HG03354 (cell line): Measurements from ENCODE around the gene IL16.
"Not testable (repeated sequence)": the region's sequence is repeated elsewhere in the genome, so short reads cannot be mapped to it uniquely, and the experiment has no call there.

Source experiments
- ATAC-seq: cut with Tn5 transposase; IDR thresholded peaks from one replicate; pipeline ENCODE4 v1.9.1; 2021; ENCODE audit warnings: mild to moderate bottlenecking; ENCODE audit not compliant: unreplicated experiment, poor library complexity, severe bottlenecking

IL16 gene

DNA sequence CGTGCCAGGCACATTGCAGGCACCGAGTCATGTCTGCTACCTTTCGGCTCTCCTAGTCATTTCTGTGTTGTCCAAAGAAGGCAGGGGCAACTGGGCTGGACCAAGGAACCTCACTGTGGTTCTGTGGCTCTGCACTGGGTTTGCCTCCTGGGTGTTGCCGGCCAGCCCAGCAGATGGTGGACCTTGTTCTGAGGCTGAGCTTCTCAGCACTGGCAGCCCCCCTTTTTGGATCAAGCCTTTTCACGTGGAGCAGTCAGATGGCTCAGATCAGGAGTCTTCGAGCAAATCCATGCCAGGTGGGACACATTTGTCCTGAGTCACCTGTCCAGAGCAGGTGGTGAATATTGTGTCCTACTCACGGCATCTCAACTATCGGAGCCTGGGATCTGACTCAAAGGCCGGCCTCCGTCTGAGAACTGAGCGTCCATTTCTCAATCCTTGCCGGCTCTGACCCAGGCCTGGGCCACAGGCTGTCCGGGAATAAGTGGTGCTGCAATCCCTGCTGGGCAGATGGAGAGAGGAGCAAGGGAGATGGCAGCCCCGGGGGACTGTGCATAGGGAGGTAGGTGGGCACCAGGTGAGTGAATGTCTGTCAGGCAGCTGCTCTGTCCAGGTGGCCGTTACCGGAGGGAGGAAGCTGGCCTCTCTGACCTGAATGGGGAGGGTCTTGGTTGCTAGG, at the start of gene IL16:
Gene IL16, plus strand, starts transcription at position 304 of the 679 bp plus-strand sequence. CDS start 28,521 bp downstream, outside the sequence.
- ATAC-seq: no peak

DNA sequence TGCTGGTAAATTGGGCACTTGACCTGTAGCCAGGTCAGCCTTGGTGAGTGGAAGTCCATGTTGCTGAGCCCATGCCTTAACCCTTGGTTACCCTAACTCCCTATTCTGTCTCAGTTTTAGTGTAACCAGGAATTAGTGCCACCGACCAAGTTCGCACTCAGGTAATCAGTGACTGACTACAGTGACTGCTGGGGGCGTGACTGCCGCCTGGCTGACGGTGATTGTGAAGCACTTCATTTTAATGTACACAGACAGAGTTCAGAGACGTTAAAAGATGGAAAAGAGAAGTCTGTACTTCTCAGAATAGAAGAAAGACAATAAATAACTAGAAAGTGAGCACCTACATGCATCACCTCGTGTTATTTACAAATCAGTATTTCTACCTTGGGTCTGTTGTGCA, 45.3 kb upstream of the IL16 start:
- no peak for ATAC-seq

DNA sequence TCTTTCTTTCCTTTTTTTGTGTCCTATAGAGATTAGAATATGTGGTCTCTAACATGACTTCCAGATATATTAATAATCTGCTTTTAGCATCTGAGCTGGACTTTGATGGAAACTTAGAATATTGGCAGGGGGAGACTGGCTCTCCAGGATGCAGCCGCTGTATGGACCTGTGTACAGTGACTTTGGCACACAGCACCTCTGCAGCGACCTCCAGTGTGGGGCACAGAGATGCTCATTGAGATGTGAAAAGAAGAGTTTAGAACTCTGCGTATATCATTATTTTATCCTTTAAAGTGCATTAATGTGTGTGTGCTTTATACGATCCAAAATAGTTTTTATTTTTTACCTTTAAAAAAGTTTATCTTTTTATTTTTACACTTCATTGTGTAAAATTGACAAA, 44.3 kb upstream of the IL16 start:
- no peak for ATAC-seq

DNA sequence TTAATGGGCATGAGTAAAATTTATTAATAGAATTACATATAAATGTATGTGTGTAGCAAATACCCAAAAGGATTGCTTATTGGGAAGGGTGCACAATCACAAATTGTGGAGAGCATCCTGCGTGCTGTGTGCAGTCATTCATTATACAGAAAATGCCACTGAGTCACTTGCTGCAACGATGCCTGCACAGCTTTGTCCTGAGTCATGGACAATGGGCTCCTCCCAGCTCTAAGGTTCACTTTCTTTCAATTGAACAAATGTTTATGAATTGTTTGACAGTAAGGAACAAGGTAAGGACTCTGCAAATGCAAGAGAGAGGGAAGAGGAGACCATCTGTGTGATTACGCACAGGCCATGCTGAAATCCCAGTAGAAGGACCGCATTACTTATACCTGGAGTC, 43.9 kb upstream of the IL16 start:
- ATAC-seq: no peak

DNA sequence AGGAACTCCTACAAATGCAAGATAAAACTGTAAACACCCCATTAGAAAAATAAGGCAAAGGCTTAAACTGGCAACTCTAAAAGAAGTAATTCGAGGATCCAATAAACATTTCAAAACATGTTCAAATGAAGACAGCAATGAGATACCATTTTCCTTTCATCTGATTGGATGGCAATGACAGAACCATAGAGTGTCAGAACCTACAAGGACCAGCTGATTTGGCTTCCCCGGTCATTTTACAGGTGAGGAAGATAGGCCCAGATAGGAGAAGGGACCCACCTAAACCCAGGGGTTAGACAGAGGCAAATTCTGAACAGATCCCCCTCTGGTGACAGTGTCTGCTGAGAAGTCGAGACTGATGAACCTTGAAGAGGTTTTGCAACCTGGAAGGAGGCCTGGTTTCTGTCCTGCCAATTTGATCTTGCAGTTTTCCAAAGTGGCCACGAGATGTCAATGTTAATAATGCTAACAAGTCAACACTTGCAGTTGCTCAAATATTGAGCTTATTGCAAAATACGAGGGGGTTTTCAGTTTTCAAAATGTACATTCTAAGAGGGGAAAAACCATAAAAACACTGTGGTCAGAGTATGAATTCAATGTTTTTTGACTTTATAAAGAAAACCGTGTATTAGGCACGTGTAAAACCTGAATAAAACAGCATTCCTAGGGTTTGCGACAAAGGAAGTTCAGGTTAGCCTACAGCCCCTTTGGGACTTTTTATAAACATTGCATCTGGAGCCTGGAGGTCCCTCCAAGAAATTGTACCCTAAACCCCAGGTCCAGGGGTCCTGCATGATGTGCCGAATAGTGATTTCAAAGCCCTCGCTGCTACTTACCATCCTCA, 41.1 kb upstream of the IL16 start:
- peak; percentile 58 for ATAC-seq

DNA sequence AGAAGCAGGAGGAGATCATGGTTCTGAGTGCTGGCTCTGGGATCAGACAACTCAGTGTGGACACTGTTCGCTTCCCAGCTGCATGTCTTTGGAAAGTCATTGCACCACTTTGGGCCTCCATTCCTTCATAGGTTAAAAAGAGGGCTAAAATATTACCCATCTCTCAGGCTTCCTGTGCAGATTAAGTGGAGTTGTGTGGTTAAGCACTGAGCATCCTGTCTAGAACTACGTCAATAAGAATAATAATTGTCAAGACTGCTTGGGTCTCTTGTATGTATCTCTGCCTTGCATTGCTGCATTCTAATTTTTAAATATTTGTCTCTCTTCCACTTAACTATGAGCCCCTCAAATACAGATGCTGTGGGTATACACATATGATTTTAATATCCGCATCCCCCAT, 40.4 kb upstream of the IL16 start:
- ATAC-seq: no peak

DNA sequence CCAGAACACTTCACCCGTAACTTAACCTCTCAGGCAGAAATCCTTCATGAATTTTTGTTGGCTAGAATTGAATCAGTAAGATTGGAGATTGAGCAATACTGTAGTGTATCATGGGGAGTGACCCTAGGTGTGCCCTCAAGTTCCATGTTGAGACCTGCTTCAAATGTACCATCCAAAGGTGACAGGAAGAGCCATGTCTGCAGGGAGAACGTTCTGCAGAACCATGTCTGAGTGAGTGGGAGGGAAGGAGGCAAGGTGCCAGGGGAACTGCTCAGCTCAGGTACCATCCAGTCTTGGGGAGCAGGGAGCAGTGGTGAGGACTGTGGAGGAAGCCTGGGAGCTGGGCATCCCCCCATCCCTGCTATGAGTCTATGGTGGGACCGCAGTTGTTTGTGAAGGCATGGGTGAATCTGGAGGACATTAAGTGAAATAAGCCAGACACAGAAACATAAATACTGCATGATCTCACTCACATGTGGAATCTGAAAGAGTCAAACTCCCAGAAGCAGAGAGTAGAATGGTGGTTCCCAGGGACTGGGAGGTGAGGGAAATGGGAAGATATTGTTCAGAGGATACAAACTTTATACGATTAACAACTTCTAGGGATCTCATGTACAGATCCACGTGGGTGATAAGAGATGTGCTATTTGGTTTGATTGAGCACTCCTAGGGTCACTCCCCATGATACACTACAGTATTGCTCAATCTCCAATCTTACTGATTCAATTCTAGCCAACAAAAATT, 39.3 kb upstream of the IL16 start:
- ATAC-seq: no peak

DNA sequence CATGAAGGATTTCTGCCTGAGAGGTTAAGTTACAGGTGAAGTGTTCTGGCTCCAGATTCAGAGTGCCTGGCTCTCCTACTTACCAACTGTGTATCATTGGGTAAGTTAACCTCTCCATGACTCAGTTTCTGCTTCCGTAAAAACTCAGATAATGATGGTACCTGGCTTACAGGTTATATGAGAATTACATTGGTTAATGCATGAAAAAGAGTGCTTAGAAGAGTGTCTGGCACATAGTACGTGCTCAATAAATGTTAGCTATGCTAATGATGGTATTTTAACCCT, 38.8 kb upstream of the IL16 start:
- no peak for ATAC-seq

DNA sequence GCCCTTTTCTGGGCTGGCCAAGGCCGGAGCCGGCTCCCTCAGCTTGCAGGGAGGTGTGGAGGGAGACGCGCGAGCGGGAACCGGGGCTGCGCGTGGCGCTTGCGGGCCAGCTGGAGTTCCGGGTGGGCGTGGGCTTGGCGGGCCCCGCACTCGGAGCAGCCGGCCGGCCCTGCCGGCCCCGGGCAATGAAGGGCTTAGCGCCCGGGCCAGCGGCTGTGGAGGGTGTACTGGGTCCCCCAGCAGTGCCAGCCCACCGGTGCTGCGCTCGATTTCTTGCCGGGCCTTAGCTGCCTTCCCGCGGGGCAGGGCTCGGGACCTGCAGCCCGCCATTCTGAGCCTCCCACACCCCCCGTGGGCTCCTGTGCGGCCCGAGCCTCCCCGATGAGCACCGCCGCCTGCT, 38.1 kb upstream of the IL16 start:
- ATAC-seq: not testable (repeated sequence)

DNA sequence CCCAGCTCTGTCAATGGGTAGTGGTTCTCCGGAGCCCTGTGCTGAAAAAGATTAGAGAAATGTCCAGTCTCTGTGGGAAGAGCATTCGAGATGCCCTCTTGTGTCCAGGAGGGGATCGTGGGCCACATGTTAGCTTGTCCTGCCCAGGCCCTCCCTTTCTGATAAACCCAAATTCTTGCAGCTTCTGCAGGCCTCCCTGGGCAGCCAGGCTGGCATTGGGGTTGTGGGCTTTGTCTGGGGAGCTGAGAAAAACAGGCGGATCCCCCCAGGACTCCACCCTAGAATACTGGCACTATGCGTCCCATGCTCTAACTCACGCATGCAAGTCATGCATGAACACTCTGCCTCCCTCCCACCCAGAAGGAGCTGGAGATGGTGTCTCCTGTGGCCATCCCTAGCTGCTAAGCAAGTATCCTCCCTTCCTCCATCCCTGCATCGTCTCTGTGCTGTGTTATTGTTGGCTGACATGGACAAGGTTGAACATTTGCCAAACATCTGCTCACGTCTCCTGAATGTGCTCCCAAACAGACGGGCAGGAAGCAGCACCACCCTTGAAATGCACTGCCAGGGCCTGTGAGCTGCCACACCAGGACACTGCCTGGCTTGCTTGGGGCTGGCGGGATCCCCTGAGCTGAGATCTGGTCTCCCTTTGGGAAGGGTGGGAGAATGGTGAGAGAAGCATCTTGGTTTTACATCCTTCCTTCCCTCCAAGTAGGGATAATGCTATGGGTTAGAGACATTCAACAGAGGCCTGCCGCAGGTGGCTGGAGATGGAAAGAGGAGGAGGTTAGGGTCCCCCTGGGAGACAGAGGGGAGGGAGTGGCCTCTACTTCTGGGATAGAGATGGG, 36.1 kb upstream of the IL16 start:
- no peak for ATAC-seq

DNA sequence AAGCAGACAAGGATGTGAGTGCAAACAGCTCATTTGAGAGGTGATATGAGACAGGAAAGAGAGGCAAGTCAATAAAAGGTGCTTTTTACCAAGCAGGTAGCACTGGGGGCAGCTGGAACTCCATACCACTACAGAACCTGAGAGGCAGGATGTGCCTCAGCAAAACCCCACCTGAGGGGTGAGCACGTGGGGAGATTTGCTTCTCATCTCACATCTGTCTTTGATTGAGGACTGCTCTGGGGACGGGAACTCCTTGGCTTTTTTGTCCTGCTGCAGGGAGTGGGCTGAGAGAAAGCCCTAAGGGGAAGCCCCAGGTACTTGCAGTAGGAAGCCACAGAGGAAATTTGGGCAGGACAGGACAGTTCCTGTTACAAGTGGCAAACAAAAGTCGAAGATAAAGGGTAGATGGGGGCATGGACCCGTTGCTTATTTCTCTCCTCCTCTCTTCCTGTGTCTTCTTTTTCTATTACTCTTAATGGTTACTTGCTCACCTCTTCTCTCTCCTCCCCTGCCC, 35.5 kb upstream of the IL16 start:
- ATAC-seq: no peak

DNA sequence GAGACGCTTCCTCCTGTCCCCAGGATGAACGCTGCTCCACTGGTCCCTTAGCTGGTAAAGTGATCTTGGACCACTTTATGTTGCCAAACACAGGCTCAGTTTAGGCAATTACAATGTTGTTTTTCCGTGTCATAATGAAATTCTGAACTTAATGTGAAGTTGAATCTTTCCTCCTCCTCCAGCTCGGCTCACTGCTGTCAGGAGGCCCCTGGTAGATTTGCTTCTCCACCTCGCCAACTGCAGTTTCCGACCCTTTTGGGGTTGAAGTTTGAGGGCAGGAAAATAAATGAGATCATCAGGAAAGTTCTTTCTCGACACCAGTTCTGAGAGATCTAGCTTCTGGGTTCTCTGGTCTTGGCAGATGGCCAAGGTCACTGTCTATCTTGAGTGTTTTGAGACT, 34.8 kb upstream of the IL16 start:
- ATAC-seq: no peak

DNA sequence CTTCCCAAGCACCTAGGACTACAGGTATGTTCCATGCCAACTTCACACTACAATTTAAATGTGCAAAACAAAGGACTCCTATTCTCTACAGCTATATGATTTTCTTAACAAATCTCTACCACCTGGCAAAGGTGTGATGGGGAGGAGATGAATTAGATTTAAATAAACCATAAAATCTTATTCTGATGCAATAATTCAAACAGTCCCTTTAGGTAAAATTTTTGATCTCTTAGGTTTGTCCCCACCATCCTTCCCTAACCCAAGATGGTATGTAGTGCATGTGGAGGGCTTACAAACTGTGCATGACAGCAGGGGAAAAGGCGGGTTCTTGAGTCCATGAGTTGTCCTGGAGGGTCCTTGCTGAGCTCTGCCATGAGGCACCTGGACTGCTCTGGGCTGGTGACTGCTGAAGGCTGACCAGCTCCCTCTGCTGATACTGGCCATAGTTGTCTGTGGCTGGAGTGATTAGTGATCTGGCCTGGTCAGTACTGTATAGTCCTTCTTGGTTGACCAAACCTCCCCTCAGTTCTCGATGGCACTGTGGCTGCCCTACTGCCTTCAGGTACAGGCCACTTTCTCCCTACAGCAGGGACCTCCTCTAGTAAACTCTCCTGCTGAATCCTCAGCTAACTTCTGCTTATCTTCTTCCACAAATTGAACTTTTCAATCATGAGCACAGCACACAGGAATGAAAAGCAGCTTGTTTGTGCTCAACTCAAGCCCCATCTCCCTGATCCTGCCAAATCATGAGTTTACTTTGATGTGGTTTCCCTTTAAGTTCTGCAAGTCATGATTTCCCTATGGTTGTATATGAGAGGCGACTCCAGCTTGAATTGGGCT, 32.5 kb upstream of the IL16 start:
- no peak for ATAC-seq

DNA sequence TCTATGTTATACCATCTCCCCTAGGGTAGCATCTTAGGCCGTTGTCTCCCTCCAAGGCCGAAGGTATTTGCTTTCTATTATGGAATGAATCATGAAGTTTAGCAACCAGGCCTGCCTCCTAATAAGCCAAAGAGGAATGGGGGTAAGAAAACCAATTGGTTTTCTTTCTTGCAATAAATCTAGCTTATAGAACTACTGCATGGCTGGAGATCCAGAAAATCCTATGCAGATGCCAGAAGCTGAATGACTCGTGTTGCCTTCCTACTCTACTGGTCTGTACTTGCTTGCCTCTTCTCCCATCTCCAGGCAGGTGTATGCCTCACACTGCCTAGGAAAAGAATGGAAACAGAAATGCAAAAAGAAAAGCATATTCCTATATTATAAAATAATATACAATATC, 31.1 kb upstream of the IL16 start:
- no peak for ATAC-seq

DNA sequence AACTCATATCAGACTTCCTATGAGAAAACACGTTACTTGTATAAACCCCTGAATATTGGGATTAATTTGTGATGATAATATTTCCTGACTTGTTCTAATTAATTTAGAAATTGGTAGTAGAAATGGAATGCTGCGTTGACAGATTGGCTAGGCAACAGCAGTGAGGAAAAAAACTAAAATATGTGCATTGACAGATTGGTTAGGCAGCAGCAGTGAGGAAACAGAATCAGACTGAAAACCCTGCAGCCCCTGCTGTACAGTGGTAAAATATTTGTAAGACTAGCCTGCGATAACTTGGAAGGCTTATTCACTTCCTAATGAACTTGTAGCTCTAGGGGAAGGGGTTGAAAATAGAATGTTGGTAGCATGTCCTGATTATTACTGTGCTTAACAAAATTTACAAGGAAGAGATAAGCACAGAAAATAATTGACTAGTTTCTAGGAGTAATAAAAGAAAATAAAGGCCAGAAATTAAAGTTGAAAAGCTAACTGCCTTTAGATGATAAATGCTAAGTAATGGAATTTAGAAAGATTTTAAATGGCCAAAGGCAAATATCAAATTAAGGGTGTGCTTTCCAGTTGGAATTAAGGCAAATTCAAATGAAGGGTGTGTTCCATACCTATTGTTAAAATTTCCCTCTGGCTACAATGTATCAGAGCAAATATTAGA, 29.9 kb upstream of the IL16 start:
- ATAC-seq: no peak

DNA sequence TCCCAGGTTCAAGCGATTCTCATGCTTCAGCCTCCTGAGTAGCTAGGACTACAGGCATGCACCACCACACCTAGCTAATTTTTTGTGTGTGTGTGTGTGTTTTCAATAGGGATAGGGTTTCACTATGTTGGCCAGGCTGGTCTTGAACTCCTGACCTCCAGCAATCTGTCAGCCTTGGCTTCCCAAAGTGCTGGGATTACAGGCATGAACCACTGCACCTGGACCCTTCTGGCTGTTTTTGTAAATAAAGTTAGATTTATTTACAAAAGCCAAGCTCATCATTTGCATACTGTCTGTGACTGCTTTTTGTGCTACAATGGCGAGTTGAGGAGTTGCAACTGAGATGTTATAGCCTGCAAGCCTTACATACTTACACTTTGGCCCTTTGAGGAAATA, 28.6 kb upstream of the IL16 start:
- ATAC-seq: no peak

DNA sequence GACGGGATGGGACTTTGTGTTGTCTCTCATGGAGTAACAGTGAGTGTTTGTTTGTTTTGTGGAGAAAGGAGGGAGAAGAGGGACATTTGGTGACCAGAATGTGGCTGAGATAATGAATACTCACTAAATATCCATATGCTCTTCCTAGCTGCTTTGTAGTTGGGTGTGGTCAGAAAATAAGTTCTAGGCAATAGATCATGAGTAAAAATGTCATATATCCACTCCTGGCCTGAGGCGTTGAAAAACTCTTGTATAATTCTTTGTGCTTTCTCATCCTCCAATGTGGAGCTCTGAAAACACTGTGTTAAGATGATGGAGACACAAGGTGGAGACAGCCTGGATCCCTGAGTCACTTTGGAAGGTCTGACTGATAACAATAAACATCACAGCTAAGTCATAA, 28.0 kb upstream of the IL16 start:
- no peak for ATAC-seq

DNA sequence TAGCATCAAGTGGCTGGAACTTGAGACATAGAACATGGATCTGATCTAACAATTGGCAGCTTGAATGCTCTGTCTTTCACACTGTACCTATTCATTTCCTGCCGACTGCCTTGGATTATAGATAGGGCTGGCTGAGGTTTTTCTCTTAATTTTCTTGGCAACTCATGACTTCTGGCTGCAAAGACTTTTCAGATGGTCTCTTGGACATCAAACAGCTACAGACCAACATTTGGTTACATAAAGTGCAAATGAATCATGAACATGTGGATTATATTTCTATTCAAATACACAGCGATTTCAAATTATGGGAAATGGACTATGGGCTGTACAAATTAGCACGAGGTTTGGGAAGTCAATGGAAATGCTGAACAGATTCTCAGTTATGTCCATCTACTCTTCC, 26.2 kb upstream of the IL16 start:
- no peak for ATAC-seq
